GM12878 (cell line): ENCODE measurements around the gene MMEL1. TPM values are rescaled to one million over a fixed set of nuclear protein-coding genes. Genes with fewer than 3 reads are reported as not detected.
A peak's percentile ranks its signal among the peaks of the same experiment; 100 is the strongest.

ENCODE experiments used
- CHD4 ChIP-seq: fragments of 200-600 bp; sonication (generic); IDR thresholded peaks from 2 replicates; pipeline ENCODE4 v1.6.1; 2016; ENCODE audit warnings: mild to moderate bottlenecking
- CREM ChIP-seq: IDR thresholded peaks from 2 replicates; pipeline ENCODE4 v1.6.1; 2014; ENCODE audit warnings: antibody characterized with exemption, low read depth
- CTCF ChIP-seq, 3 experiments: IDR thresholded peaks in 2 of 3; conservative IDR thresholded peaks in 1 of 3; 2 replicates each; pipeline ENCODE4 v1.5.1; 2011; ENCODE audit warnings: low read depth in 3 of 3, low read length in 3 of 3, mild to moderate bottlenecking in 3 of 3, control low read depth in 2 of 3, moderate library complexity in 2 of 3, inconsistent platforms in 1 of 3, mixed read lengths in 1 of 3; ENCODE audit not compliant: control insufficient read depth in 2 of 3, insufficient read depth in 1 of 3; ENCODE audit errors: extremely low read depth in 1 of 3
- DPF2 ChIP-seq: fragments of 450-650 bp; IDR thresholded peaks from 2 replicates; pipeline ENCODE4 v1.6.1; 2017; ENCODE audit warnings: mild to moderate bottlenecking
- MAX ChIP-seq: IDR thresholded peaks from 2 replicates; pipeline ENCODE4 v1.6.1; 2012; ENCODE audit warnings: low read depth, low read length, improper control_type of control experiment
- MYB ChIP-seq: fragments of 150-350 bp; IDR thresholded peaks from 2 replicates; pipeline ENCODE4 v1.6.1; 2014; ENCODE audit warnings: mild to moderate bottlenecking, low read depth, low read length, borderline replicate concordance
- MYC ChIP-seq: IDR thresholded peaks from 2 replicates; pipeline ENCODE4 v1.6.1; 2011; ENCODE audit warnings: mild to moderate bottlenecking, low read length, moderate library complexity, inconsistent platforms; ENCODE audit not compliant: insufficient read depth, insufficient replicate concordance, insufficient read length, severe bottlenecking
- NFXL1 ChIP-seq: fragments of 450-650 bp; IDR thresholded peaks from 2 replicates; pipeline ENCODE4 v1.6.1; 2017; ENCODE audit warnings: antibody characterized with exemption, mild to moderate bottlenecking, borderline replicate concordance
- NFYA ChIP-seq: IDR thresholded peaks from 2 replicates; pipeline ENCODE4 v1.6.1; 2011; ENCODE audit warnings: low read depth, mild to moderate bottlenecking, low read length, improper control_type of control experiment, borderline replicate concordance
- PAX5 ChIP-seq: IDR thresholded peaks from 2 replicates; pipeline ENCODE4 v1.6.1; 2011; ENCODE audit warnings: low read depth, low read length, borderline replicate concordance
- POLR2AphosphoS5 ChIP-seq: IDR thresholded peaks from 2 replicates; pipeline ENCODE4 v1.6.1; 2011; ENCODE audit warnings: mild to moderate bottlenecking, low read length, inconsistent platforms
- RELB ChIP-seq: fragments of 450-650 bp; IDR thresholded peaks from 2 replicates; pipeline ENCODE4 v1.6.1; 2017; ENCODE audit warnings: low read depth, mild to moderate bottlenecking, moderate library complexity
- SMAD1 ChIP-seq: fragments of 450-650 bp; IDR thresholded peaks from 2 replicates; pipeline ENCODE4 v1.6.1; 2018; ENCODE audit warnings: mild to moderate bottlenecking, low read depth; ENCODE audit not compliant: partially characterized antibody
- SREBF1 ChIP-seq: IDR thresholded peaks from 2 replicates; pipeline ENCODE4 v1.6.1; 2012; ENCODE audit warnings: mild to moderate bottlenecking, low read length
- ZNF207 ChIP-seq: fragments of 450-650 bp; IDR thresholded peaks from 2 replicates; pipeline ENCODE4 v1.6.1; 2014; ENCODE audit warnings: antibody characterized with exemption, mild to moderate bottlenecking, borderline replicate concordance
- ZNF24 ChIP-seq: fragments of 450-650 bp; IDR thresholded peaks from 2 replicates; pipeline ENCODE4 v1.6.1; 2017; ENCODE audit warnings: antibody characterized with exemption, mild to moderate bottlenecking
- ZNF384 ChIP-seq: IDR thresholded peaks from 2 replicates; pipeline ENCODE4 v1.6.1; 2012; ENCODE audit warnings: low read depth, mild to moderate bottlenecking, low read length, improper control_type of control experiment, borderline replicate concordance
- polyA plus RNA-seq, 11 experiments: library from polyadenylated mRNA; depleted of rRNA in 4 of 11; unstranded in 6 of 11; stranded (reverse) in 5 of 11; fragments of >200 nt; fragmentation: Nextera tagmentation in 4 of 11; fragmentation: Illumina TruSeq in 1 of 11; extraction: Ambion mirVana in 4 of 11; extraction: Trizol in 1 of 11; gene quantifications; 1 replicate in 1 of 11; 2 replicates in 10 of 11; pipeline versions ENCODE4 v1.2.1 to v1.2.3, GENCODE V29; 2011 to 2016; ENCODE audit warnings: inconsistent platforms in 2 of 11, missing spikeins in 2 of 11, low read depth in 1 of 11
- total RNA-seq, 4 experiments: library from RNA; depleted of rRNA in 3 of 4; stranded (reverse); fragments of >200 nt in 3 of 4; fragmentation: Illumina TruSeq in 1 of 4; extraction: Trizol in 1 of 4; gene quantifications; 2 replicates each; pipeline versions ENCODE4 v1.2.1 to v1.2.3, GENCODE V29; 2013 to 2021
- TF ChIP-seq, protein P1 (sequence below): fragments of 450-650 bp; formaldehyde crosslinking; IDR thresholded peaks from 2 replicates; pipeline ENCODE4 v1.4.0; 2022; ENCODE audit warnings: mild to moderate bottlenecking, moderate library complexity

The MMEL1 gene
- total and polyA plus RNA-seq, 10 of the 15 experiments (the other 5 are each of a cell fraction or from before 2014, with no cell fraction given): 0.11 TPM; not detected in 9

- TF ChIP-seq POLR2AphosphoS5: peak; percentile 66; the same call in 1 of the 2 replicates
- TF ChIP-seq, protein P1, sequence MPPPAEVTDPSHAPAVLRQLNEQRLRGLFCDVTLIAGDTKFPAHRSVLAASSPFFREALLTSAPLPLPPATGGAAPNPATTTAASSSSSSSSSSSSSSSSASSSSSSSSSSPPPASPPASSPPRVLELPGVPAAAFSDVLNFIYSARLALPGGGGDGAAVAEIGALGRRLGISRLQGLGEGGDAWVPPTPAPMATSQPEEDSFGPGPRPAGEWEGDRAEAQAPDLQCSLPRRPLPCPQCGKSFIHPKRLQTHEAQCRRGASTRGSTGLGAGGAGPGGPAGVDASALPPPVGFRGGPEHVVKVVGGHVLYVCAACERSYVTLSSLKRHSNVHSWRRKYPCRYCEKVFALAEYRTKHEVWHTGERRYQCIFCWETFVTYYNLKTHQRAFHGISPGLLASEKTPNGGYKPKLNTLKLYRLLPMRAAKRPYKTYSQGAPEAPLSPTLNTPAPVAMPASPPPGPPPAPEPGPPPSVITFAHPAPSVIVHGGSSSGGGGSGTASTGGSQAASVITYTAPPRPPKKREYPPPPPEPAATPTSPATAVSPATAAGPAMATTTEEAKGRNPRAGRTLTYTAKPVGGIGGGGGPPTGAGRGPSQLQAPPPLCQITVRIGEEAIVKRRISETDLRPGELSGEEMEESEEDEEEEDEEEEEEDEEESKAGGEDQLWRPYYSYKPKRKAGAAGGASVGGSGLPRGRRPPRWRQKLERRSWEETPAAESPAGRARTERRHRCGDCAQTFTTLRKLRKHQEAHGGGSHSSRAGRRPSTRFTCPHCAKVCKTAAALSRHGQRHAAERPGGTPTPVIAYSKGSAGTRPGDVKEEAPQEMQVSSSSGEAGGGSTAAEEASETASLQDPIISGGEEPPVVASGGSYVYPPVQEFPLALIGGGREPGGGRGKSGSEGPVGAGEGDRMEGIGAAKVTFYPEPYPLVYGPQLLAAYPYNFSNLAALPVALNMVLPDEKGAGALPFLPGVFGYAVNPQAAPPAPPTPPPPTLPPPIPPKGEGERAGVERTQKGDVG (CRISPR knock-in tag): no peak
- 0 out of 2 replicates have a peak, but pooled peaks have one; percentile 44 for TF ChIP-seq ZNF207
- 0 out of 2 replicates have a peak, but pooled peaks have one; percentile 16 for TF ChIP-seq DPF2
- no peak for TF ChIP-seq SREBF1
- TF ChIP-seq MAX: no peak
- TF ChIP-seq CREM: 0 out of 2 replicates have a peak, but pooled peaks have one; percentile 5
- TF ChIP-seq CHD4: no peak
- TF ChIP-seq RELB: peak; percentile 33; the same call in 1 of the 2 replicates
- no peak for TF ChIP-seq MYB
- TF ChIP-seq ZNF24: no peak
- no peak for TF ChIP-seq CTCF (IDR thresholded peaks at IDR 0.05 in 2 of 3, conservative IDR thresholded peaks at IDR 0.05 in 1 of 3; ENCODE audit: control insufficient read depth in 2 of 3, extremely low read depth in 1 of 3, insufficient read depth in 1 of 3, low read depth in 3 of 3, low read length in 3 of 3)
- no peak for TF ChIP-seq PAX5
- no peak for TF ChIP-seq NFYA
- no peak for TF ChIP-seq MYC
- no peak for TF ChIP-seq ZNF384
- TF ChIP-seq NFXL1: no peak
- TF ChIP-seq SMAD1: peak; percentile 51
Measured at GRCh38 chr1:2575801-2576663, 56.8 kb downstream of the MMEL1 start (continued).
